ENCODE data around the gene ASPSCR1. TPM values are rescaled to one million over a fixed set of nuclear protein-coding genes. Genes with fewer than 3 reads are reported as not detected.

Gene ASPSCR1
- total RNA-seq, 1 experiment from 2014 or later, result 54.9 TPM

- Histone ChIP-seq H3K27ac (no peak overlapping the region), H3K4me1 (replicated peaks; ENCODE audit: insufficient read depth) (peaks cover 6% of the 10 kb centered on the region; the same call in 1 of the 2 replicates), H3K9me3 (ENCODE audit: insufficient read depth, low read depth) (no peaks in the 10 kb centered on the region), H4K20me1 (ENCODE audit: insufficient read depth) (no peaks in the 10 kb centered on the region), H3K4me2 (no peak overlapping the region), H3F3A (ENCODE audit: insufficient read depth, low read depth) (peaks cover 7% of the 10 kb centered on the region), H3K4me3 (no peak overlapping the region), H3K79me2 (ENCODE audit: low read depth) (no peaks in the 10 kb centered on the region), H3K27me3 (ENCODE audit: insufficient read depth, low read depth) (no peaks in the 10 kb centered on the region), H2AFZ (no peak overlapping the region), H3K36me3 (ENCODE audit: low read depth) (no peaks in the 10 kb centered on the region), H3K9me2 (ENCODE audit: insufficient read depth) (no peaks in the 10 kb centered on the region)
- POLR2A ChIA-PET (ENCODE audit: unreplicated experiment), result interaction anchor here (0.6 to 0.9 kb wide), 3 partner anchors 67 to 390 kb away, joined by 3 to 5 read pairs (median 5); partner anchors contain the start of gene CENPX
- no peak for TF ChIP-seq EZH2 (IDR thresholded peaks at IDR 0.05; ENCODE audit: low read depth)
- TF ChIP-seq CTCF (conservative IDR thresholded peaks at IDR 0.05), result no peak
- CTCF ChIA-PET, result interaction anchor here (0.7 to 1.4 kb wide), 4 partner anchors 12 to 66 kb away, joined by 3 to 5 read pairs (median 5); no protein-coding TSS in a partner anchor
- no TSS peak for BruUV-seq (replicated peaks)
- peak; percentile 61 to 62 for DNase-seq
- intact Hi-C loops (cut with micrococcal nuclease; ENCODE audit: unreplicated experiment), result no loop called here
Measured at GRCh38 chr17:81955058-81955681, 22.3 kb upstream of the ASPSCR1 start.

- no peak overlapping the region for H3K27ac ChIP-seq
- intact Hi-C loops (cut with micrococcal nuclease; ENCODE audit: unreplicated experiment), result no loop called here
- DNase-seq, result no peak
- no peak overlapping the region for H3K4me3 ChIP-seq
- H3K36me3 ChIP-seq (ENCODE audit: low read depth), result no peaks in the 10 kb centered on the region
- BruUV-seq (replicated peaks), result no TSS peak
- no peaks in the 10 kb centered on the region for H3K27me3 ChIP-seq (ENCODE audit: insufficient read depth, low read depth)
- no peaks in the 10 kb centered on the region for H3K9me3 ChIP-seq (ENCODE audit: insufficient read depth, low read depth)
- H3K4me2 ChIP-seq, result no peak overlapping the region
- ChIA-PET CTCF (interaction anchor here (0.7 to 1.4 kb wide), 2 partner anchors 53 to 66 kb away, joined by 5 read pairs; no protein-coding TSS in a partner anchor), POLR2A (ENCODE audit: unreplicated experiment) (interaction anchor here (0.9 kb wide), 1 partner anchor 67 kb away, joined by 5 read pairs; the partner anchor contains the start of gene CENPX)
- no peaks in the 10 kb centered on the region for H3K79me2 ChIP-seq (ENCODE audit: low read depth)
- H3K4me1 ChIP-seq (replicated peaks; ENCODE audit: insufficient read depth), result peaks cover 6% of the 10 kb centered on the region; the same call in 1 of the 2 replicates
- H3F3A ChIP-seq (ENCODE audit: insufficient read depth, low read depth), result peaks cover 7% of the 10 kb centered on the region
- H3K9me2 ChIP-seq (ENCODE audit: insufficient read depth), result no peaks in the 10 kb centered on the region
- H4K20me1 ChIP-seq (ENCODE audit: insufficient read depth), result no peaks in the 10 kb centered on the region
- no peak overlapping the region for H2AFZ ChIP-seq
- no peak for TF ChIP-seq EZH2 (IDR thresholded peaks at IDR 0.05; ENCODE audit: low read depth)
- TF ChIP-seq CTCF (conservative IDR thresholded peaks at IDR 0.05), result no peak
Measured at GRCh38 chr17:81955756-81956544, 21.5 kb upstream of the ASPSCR1 start.

GRCh38 chr17:81956607-81957589 is 20.5 kb upstream of the ASPSCR1 start:
- Histone ChIP-seq H3K4me2 (no peak overlapping the region), H3K36me3 (ENCODE audit: low read depth) (no peaks in the 10 kb centered on the region), H3K9me2 (ENCODE audit: insufficient read depth) (no peaks in the 10 kb centered on the region), H3K27me3 (ENCODE audit: insufficient read depth, low read depth) (no peaks in the 10 kb centered on the region), H2AFZ (no peak overlapping the region), H4K20me1 (ENCODE audit: insufficient read depth) (no peaks in the 10 kb centered on the region), H3K9me3 (ENCODE audit: insufficient read depth, low read depth) (no peaks in the 10 kb centered on the region), H3K4me3 (no peak overlapping the region), H3F3A (ENCODE audit: insufficient read depth, low read depth) (peaks cover 7% of the 10 kb centered on the region), H3K27ac (no peak overlapping the region), H3K4me1 (replicated peaks; ENCODE audit: insufficient read depth) (peaks cover 6% of the 10 kb centered on the region; the same call in 1 of the 2 replicates), H3K79me2 (ENCODE audit: low read depth) (no peaks in the 10 kb centered on the region)
- intact Hi-C loops (cut with micrococcal nuclease; ENCODE audit: unreplicated experiment), result no loop called here
- no peak for DNase-seq
- TF ChIP-seq CTCF (conservative IDR thresholded peaks at IDR 0.05) (no peak), EZH2 (IDR thresholded peaks at IDR 0.05; ENCODE audit: low read depth) (no peak)
- POLR2A ChIA-PET (ENCODE audit: unreplicated experiment), result no interaction called here
- CTCF ChIA-PET, result no interaction called here
- BruUV-seq (replicated peaks), result no TSS peak
